Activated T-helper 1 cell treated with anti-CD3 and anti-CD28 coated beads, Interleukin-12 subunit alpha, Interleukin-12 subunit beta, Interleukin-2, Interleukin-4 antibody, amounts not matched to agents 30 ng/mL and 10 ng/mL and 1 ng/mL, durations not matched to agents 14 hours and 24 hours and 36 hours (primary cell): Measurements from ENCODE around the gene RAB11FIP3. TPM values are rescaled to one million over a fixed set of nuclear protein-coding genes. Genes with fewer than 3 reads are reported as not detected.

ENCODE experiments used
- DNase-seq: peaks from one replicate; pipeline ENCODE4 v3.0.0; 2021; ENCODE audit warnings: low spot score
- H3K27ac Mint-ChIP-seq: one replicate; pipeline ENCODE4 v1.8.0; 2021; ENCODE audit warnings: mild to moderate bottlenecking, mixed read lengths
- H3K27me3 Mint-ChIP-seq: one replicate; pipeline ENCODE4 v1.8.0; 2022; ENCODE audit warnings: mild to moderate bottlenecking, moderate library complexity, mixed read lengths; ENCODE audit not compliant: insufficient read depth
- H3K36me3 Mint-ChIP-seq: one replicate; pipeline ENCODE4 v1.8.0; 2021; ENCODE audit warnings: low read depth, mixed read lengths
- H3K4me1 Mint-ChIP-seq: one replicate; pipeline ENCODE4 v1.8.0; 2021; ENCODE audit warnings: low read depth, mixed read lengths
- H3K4me3 Mint-ChIP-seq: one replicate; pipeline ENCODE4 v1.8.0; 2021; ENCODE audit warnings: mild to moderate bottlenecking, moderate library complexity, mixed read lengths
- H3K9me3 Mint-ChIP-seq: one replicate; pipeline ENCODE4 v1.8.0; 2021; ENCODE audit warnings: mixed read lengths
- intact Hi-C: fragments of 100-400 bp; cut with micrococcal nuclease; formaldehyde crosslinking; loops from one replicate; pipeline ENCODE4 v1.15.1; 2024
- total RNA-seq: library from RNA; stranded (reverse); gene quantifications from 2 replicates; pipeline ENCODE4 v1.2.3, GENCODE V29; 2022

RAB11FIP3 gene
- total RNA-seq, 1 donor from 2014 or later: 47.5 TPM

DNA sequence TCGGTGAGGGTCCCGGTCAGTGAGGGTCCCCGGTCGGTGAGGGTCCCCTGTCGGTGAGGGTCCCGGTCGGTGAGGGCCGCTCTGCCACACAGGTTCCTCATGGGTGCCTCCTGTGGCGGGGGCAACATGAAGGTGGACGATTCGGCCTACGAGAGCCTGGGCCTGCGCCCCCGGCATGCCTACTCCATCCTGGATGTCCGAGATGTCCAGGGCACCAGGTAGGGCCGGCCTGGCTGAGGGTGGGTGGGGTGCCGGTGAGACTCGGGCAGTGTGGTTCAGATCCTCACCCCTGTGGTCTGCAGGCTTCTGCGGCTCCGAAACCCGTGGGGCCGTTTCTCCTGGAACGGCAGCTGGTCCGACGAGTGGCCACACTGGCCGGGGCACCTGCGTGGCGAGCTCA, 125.8 kb downstream of the RAB11FIP3 start:
- H3K9me3 Mint-ChIP-seq: no peaks in the 10 kb centered on the region
- intact Hi-C loops: no loop called here
- DNase-seq: no peak
- no peaks in the 10 kb centered on the region for H3K27me3 Mint-ChIP-seq
- no peak overlapping the region for H3K27ac Mint-ChIP-seq
- H3K4me1 Mint-ChIP-seq: no peaks in the 10 kb centered on the region
- no peak overlapping the region for H3K4me3 Mint-ChIP-seq
- H3K36me3 Mint-ChIP-seq: no peaks in the 10 kb centered on the region

DNA sequence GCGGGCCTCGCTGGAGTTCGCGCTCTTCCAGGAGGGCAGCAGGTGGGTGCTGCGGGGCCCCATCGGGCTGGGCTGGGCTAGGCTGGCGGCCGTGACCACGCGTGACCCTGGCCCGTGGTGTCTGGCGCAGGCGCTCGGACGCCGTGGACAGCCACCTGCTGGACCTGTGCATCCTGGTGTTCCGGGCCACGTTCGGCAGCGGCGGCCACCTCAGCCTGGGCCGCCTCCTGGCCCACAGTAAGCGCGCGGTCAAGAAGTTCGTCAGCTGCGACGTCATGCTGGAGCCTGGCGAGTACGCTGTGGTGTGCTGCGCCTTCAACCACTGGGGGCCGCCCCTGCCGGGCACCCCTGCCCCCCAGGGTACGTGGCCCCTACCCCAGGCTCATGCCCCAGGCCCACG, 126.7 kb downstream of the RAB11FIP3 start:
- Mint-ChIP-seq H3K27me3 (no peaks in the 10 kb centered on the region), H3K9me3 (no peaks in the 10 kb centered on the region)

DNA sequence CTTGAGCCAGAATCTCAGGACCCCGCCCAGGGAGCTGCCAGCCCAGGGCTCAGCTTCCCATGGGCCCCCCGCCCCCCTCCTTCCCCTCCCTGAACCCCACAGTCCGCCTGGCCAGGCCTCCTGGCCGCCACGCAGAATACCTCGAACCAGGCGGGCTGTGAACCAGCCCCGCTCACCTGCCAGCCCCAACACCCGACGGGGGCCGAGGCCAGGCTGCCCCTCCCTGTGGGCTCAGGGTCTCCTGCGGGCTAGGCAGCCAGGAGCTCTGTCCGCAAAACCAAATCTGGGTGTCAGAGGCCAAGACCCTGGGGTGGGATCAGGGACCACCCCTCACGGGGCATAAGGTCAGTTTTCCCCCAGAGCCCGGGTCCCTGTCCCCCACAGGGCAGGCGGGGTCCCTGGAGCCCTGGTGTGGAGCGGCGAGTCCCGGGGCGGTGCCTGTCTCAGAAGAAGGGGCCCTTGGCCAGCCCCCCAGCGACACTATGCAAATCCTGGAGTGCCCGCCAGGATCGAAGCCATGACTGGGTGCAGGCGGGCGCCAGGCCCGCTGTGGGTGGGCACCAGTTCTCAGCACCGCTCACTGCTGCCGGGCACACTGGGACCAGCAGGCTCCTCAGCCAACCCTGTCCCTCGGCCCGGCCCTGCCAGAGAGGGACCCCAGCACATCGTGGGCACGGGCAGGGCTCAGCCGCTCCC, 128.3 kb downstream of the RAB11FIP3 start:
- no peak for DNase-seq
- Mint-ChIP-seq H3K4me1 (no peaks in the 10 kb centered on the region), H3K27ac (no peak overlapping the region), H3K36me3 (no peaks in the 10 kb centered on the region), H3K27me3 (peaks cover 2% of the 10 kb centered on the region), H3K9me3 (no peaks in the 10 kb centered on the region), H3K4me3 (no peak overlapping the region)
- intact Hi-C loops: no loop called here

More for the DNA sequence above, 126.7 kb downstream of the RAB11FIP3 start:
- no peaks in the 10 kb centered on the region for H3K4me1 Mint-ChIP-seq
- no peak overlapping the region for H3K4me3 Mint-ChIP-seq
- H3K27ac Mint-ChIP-seq: no peak overlapping the region
- DNase-seq: no peak
- intact Hi-C loops: no loop called here
- no peaks in the 10 kb centered on the region for H3K36me3 Mint-ChIP-seq

DNA sequence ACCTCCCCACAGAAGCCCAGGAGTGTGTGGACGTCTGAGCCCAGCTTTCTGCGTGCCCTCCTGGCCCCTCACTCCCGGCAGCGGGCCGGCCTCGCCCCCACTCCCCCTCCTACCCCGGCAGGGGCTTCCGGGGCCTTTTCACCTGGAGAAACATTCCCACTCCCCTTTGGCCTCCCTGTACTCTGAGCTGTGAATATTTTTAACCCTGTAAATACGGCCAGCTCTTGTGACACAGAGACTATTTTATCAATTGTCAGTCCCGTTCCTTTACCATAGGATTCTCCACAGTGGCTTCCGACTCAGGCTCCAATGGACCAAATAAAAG, 128.8 kb downstream of the RAB11FIP3 start:
- Mint-ChIP-seq H3K27me3 (peaks cover 2% of the 10 kb centered on the region), H3K36me3 (no peaks in the 10 kb centered on the region), H3K9me3 (no peaks in the 10 kb centered on the region), H3K27ac (no peak overlapping the region), H3K4me3 (no peak overlapping the region), H3K4me1 (no peaks in the 10 kb centered on the region)
- intact Hi-C loops: no loop called here
- DNase-seq: no peak

GRCh38 chr16:554640-555365, 129.4 kb downstream of the RAB11FIP3 start:
- no peak overlapping the region for H3K27ac Mint-ChIP-seq
- intact Hi-C loops: no loop called here
- H3K9me3 Mint-ChIP-seq: no peaks in the 10 kb centered on the region
- H3K27me3 Mint-ChIP-seq: peaks cover 4% of the 10 kb centered on the region
- no peaks in the 10 kb centered on the region for H3K4me1 Mint-ChIP-seq
- DNase-seq: no peak
- no peak overlapping the region for H3K4me3 Mint-ChIP-seq
- no peaks in the 10 kb centered on the region for H3K36me3 Mint-ChIP-seq

GRCh38 chr16:555528-556473, 130.4 kb downstream of the RAB11FIP3 start:
- Mint-ChIP-seq H3K4me1 (no peaks in the 10 kb centered on the region), H3K36me3 (no peaks in the 10 kb centered on the region), H3K4me3 (no peak overlapping the region), H3K9me3 (no peaks in the 10 kb centered on the region), H3K27me3 (peaks cover 4% of the 10 kb centered on the region), H3K27ac (no peak overlapping the region)
- no peak for DNase-seq
- intact Hi-C loops: no loop called here

- no peak for DNase-seq
- no peak overlapping the region for H3K4me3 Mint-ChIP-seq
- no peaks in the 10 kb centered on the region for H3K9me3 Mint-ChIP-seq
- H3K27me3 Mint-ChIP-seq: peaks cover 5% of the 10 kb centered on the region
- intact Hi-C loops: no loop called here
- H3K27ac Mint-ChIP-seq: no peak overlapping the region
- no peaks in the 10 kb centered on the region for H3K4me1 Mint-ChIP-seq
- no peaks in the 10 kb centered on the region for H3K36me3 Mint-ChIP-seq
Observed at GRCh38 chr16:556474-557173, 131.2 kb downstream of the RAB11FIP3 start.

GRCh38 chr16:557463-558297, 132.2 kb downstream of the RAB11FIP3 start:
- H3K27me3 Mint-ChIP-seq: peaks cover 10% of the 10 kb centered on the region
- no peaks in the 10 kb centered on the region for H3K4me1 Mint-ChIP-seq
- H3K9me3 Mint-ChIP-seq: no peaks in the 10 kb centered on the region
- no peak overlapping the region for H3K27ac Mint-ChIP-seq
- H3K36me3 Mint-ChIP-seq: no peaks in the 10 kb centered on the region
- no peak overlapping the region for H3K4me3 Mint-ChIP-seq
- DNase-seq: no peak
- intact Hi-C loops: no loop called here

DNA sequence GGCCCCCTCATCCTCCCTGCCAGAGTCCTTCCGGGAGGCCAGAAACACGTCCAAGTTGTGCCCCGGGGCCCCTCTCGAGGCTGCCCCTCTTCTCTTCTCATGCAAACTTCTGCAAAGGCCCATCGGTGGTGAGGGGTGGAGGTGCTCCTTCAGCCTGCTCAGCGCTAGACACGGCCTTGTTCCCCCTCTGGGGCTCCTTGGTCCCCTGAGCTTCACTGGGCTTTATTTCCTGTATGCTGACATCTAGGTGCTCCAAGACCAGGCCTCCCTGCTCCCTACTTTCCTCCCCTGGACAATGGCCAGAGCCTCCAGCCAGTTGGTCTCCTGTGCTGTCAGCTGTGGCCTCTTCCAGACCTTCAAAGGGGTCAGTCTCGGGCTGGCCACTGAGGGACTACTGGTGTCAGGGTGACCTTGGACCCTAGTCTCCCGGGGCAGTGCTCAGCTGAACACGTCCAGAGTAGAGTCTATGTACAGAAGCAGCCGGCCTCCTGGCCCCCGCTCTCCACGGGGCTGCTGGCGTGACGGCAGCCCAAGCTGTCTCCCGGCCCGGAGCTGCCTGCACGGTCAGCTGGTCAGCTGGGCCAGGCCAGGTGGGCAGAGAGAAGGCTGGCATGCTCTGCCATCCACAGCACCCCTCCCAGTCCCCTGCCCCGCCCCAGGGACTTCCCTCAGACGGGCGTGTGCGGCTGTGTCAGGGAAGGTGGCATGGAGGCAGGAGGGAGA, 133.0 kb downstream of the RAB11FIP3 start:
- peaks cover 10% of the 10 kb centered on the region for H3K27me3 Mint-ChIP-seq
- intact Hi-C loops: no loop called here
- H3K36me3 Mint-ChIP-seq: no peaks in the 10 kb centered on the region
- H3K27ac Mint-ChIP-seq: no peak overlapping the region
- H3K9me3 Mint-ChIP-seq: no peaks in the 10 kb centered on the region
- H3K4me1 Mint-ChIP-seq: no peaks in the 10 kb centered on the region
- no peak for DNase-seq
- H3K4me3 Mint-ChIP-seq: no peak overlapping the region

DNA sequence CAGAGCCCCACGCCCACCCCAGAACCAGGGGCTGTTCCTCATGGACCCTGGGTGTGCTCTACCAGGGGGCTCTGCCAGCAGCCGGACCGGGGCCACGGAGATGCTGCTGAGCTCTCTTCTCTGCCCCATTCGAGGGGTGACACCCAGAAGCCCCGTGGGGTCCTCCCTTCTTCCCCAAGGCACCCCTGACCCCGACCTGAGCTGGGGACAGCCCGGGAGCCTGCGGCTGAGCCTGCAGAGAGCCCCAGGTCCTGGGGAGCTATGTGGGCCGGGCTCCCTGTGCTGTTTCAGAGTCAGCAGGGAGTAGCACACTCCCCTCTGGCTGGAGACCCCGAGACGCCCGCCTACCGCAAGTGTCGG, 133.6 kb downstream of the RAB11FIP3 start:
- intact Hi-C loops: no loop called here
- no peaks in the 10 kb centered on the region for H3K4me1 Mint-ChIP-seq
- H3K9me3 Mint-ChIP-seq: no peaks in the 10 kb centered on the region
- no peak overlapping the region for H3K27ac Mint-ChIP-seq
- peaks cover 10% of the 10 kb centered on the region for H3K27me3 Mint-ChIP-seq
- H3K36me3 Mint-ChIP-seq: no peaks in the 10 kb centered on the region
- no peak overlapping the region for H3K4me3 Mint-ChIP-seq
- DNase-seq: no peak

DNA sequence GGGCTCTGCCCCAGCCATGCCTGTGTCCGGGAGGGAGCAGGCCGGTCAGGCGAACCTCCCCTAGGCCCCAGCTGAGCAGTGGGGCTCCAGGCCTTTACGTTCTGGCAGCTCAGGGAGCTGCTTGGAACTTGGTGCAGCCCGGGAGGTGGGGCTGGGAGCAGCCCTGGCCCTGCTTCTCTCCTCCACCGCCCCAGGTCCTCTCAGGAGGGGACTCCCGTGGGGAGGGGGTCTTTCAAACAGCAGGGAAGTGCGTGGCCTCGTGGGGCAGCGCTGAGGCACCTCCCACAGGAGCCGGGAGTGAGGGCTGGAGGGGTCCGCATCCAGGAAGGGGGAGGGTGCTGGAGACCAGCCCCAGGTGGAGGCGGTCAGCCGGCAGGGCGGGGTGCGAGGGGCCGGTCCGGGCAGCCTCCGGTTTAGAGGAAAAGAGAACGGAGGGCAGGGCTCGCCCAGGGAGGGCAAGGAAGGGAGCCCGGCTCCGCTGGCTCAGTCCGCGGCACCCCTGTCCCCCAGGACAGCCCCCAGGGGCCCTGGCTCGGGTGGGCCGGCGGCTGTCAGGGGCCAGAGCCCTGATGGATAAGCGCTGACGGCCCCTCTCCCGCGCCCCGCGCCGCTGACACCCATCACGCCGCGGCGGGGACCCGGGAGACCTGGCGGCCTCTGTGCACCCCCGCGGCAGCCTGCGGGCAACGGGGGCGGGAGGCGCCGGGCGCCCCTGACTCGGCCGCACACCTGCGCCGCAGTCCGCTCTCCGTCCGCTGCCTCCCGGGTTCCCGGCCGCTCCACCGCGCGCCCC, 134.2 kb downstream of the RAB11FIP3 start:
- peaks cover 10% of the 10 kb centered on the region for H3K27me3 Mint-ChIP-seq
- no peaks in the 10 kb centered on the region for H3K4me1 Mint-ChIP-seq
- H3K9me3 Mint-ChIP-seq: no peaks in the 10 kb centered on the region
- no peak overlapping the region for H3K27ac Mint-ChIP-seq
- no peaks in the 10 kb centered on the region for H3K36me3 Mint-ChIP-seq
- H3K4me3 Mint-ChIP-seq: no peak overlapping the region
- intact Hi-C loops: no loop called here
- no peak for DNase-seq
